Uterus (tissue), 4 donors: Measurements from ENCODE around the gene NECAB2. TPM values are rescaled to one million over a fixed set of nuclear protein-coding genes. Genes with fewer than 3 reads are reported as not detected.
"Not testable (repeated sequence)": the region's sequence is repeated elsewhere in the genome, so short reads cannot be mapped to it uniquely, and the experiment has no call there.

Source experiments
- DNase-seq, 2 donors: peaks; one replicate each; pipeline ENCODE4 v3.0.0-alpha.2; 2019 to 2020
- H3K27ac ChIP-seq, 2 donors: fragments of 200-600 bp; sonication (generic); 1 replicate in 1 of 2; 2 replicates in 1 of 2; pipeline ENCODE4 v1.5.1; 2016 to 2018
- H3K27me3 ChIP-seq, 2 donors: fragments of 200-600 bp; sonication (generic); one replicate each; pipeline ENCODE4 v1.5.1; 2018 to 2019; ENCODE audit warnings: control low read depth in 1 of 2
- H3K36me3 ChIP-seq, 2 donors: fragments of 200-600 bp; sonication (generic); one replicate each; pipeline ENCODE4 v1.5.1; 2019; ENCODE audit warnings: control low read depth in 1 of 2
- H3K4me1 ChIP-seq, 2 donors: fragments of 200-600 bp; sonication (generic); one replicate each; pipeline ENCODE4 v1.5.1; 2018 to 2019; ENCODE audit warnings: control low read depth in 1 of 2
- H3K4me3 ChIP-seq, 2 donors: fragments of 200-600 bp; sonication (generic); 1 replicate in 1 of 2; 2 replicates in 1 of 2; pipeline ENCODE4 v1.5.1; 2018 to 2019; ENCODE audit warnings: mild to moderate bottlenecking in 1 of 2
- H3K9me3 ChIP-seq, 2 donors: fragments of 200-600 bp; sonication (generic); one replicate each; pipeline ENCODE4 v1.5.1; 2019; ENCODE audit warnings: control low read depth in 1 of 2
- POLR2A ChIP-seq, 2 donors: fragments of 450-650 bp; IDR thresholded peaks; one replicate each; pipeline ENCODE4 v1.6.1; 2016; ENCODE audit warnings: antibody characterized with exemption in 2 of 2, mild to moderate bottlenecking in 1 of 2, moderate library complexity in 1 of 2
- intact Hi-C: fragments of 100-400 bp; cut with DNase I; formaldehyde crosslinking; loops from one replicate; pipeline ENCODE4 v1.15.1; 2023; ENCODE audit warnings: low total_unique reads
- total RNA-seq, 4 donors: library from RNA; depleted of rRNA in 3 of 4; stranded (reverse); fragments of >200 nt in 3 of 4; gene quantifications; one replicate each; pipeline versions ENCODE4 v1.1.0 to v1.2.4, GENCODE V29; 2014 to 2023
- TF ChIP-seq, protein P1 (sequence below), 4 experiments: fragments of 200-600 bp in 2 of 4; fragments of 450-650 bp in 2 of 4; sonication (generic) in 2 of 4; IDR thresholded peaks; one replicate each; pipeline ENCODE4 v1.5.1; 2016 to 2019; ENCODE audit warnings: antibody characterized with exemption in 4 of 4, mild to moderate bottlenecking in 2 of 4, moderate library complexity in 1 of 4
- donor health status: DM: yes; HTN: yes; CAD: no.

NECAB2 gene
- total RNA-seq, 4 donors from 2014 or later, result 1.1 to 1.4 TPM; not detected in 2

DNA sequence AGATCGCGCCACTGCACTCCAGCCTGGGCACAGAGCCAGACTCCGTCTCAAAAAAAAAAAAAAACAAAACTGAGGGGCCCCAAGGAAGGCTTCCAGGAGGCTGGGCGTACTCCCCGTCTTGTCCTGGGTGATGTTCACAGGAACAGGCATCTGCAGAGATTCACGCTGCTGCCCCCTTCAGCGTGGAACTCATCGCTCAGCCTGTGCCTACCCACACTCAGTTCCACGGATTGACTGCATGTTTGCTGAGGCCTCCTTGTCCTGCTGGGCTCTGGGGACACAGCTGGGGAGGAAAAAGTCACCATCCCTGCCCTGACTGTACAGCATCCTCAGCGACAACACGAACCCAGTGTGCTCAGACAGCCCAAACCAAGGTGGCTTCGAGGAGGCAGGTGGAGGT, 27.9 kb upstream of the NECAB2 start:
- no peaks in the 10 kb centered on the region for H3K4me1 ChIP-seq
- no peak overlapping the region for H3K4me3 ChIP-seq
- no peaks in the 10 kb centered on the region for H3K9me3 ChIP-seq
- no peak overlapping the region for H3K27ac ChIP-seq
- H3K36me3 ChIP-seq, result no peaks in the 10 kb centered on the region
- no peaks in the 10 kb centered on the region for H3K27me3 ChIP-seq
- DNase-seq, result no peak
- TF ChIP-seq, protein P1, sequence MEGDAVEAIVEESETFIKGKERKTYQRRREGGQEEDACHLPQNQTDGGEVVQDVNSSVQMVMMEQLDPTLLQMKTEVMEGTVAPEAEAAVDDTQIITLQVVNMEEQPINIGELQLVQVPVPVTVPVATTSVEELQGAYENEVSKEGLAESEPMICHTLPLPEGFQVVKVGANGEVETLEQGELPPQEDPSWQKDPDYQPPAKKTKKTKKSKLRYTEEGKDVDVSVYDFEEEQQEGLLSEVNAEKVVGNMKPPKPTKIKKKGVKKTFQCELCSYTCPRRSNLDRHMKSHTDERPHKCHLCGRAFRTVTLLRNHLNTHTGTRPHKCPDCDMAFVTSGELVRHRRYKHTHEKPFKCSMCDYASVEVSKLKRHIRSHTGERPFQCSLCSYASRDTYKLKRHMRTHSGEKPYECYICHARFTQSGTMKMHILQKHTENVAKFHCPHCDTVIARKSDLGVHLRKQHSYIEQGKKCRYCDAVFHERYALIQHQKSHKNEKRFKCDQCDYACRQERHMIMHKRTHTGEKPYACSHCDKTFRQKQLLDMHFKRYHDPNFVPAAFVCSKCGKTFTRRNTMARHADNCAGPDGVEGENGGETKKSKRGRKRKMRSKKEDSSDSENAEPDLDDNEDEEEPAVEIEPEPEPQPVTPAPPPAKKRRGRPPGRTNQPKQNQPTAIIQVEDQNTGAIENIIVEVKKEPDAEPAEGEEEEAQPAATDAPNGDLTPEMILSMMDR (IDR thresholded peaks at IDR 0.05), result no peak
- no peak for TF ChIP-seq POLR2A (IDR thresholded peaks at IDR 0.05)
- intact Hi-C loops, result no loop called here

DNA sequence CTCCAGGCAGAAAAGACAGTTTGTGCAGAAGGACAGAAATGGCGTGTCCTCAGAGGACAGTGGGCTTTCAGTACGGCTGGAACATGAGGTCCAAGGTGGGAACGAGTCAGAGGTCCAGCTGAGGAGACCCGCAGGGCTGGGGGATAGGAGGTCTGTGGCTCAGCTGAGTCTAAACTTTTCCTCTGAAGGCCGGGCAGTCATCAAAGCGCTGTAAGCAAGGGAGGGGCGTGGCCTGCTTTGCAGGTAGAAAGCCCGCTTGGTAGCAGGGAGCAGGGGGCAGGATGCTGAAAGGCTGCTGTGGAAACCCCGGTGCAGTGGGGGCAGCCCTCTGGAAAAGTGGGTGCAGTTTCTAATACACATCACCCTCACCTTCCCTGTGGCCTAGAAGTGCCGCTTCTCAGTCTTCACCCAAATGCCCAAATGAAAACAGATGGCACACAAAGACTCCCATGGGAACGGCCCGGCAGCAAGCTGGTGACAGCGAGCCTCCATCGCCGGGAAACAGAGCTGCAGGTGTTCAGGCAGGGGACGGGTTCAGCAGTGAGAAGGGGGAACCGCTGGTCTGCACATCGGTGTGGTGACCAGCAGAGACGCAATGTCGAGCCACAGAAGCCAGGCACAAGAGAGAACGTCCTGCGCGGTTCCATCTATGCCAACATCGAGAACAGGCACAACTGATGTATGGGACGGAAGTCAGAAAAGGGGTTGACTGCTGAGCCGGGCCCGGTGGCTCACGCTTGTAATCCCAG, 27.2 kb upstream of the NECAB2 start:
- intact Hi-C loops, result no loop called here
- Histone ChIP-seq H3K9me3 (no peaks in the 10 kb centered on the region), H3K4me1 (no peaks in the 10 kb centered on the region), H3K27me3 (no peaks in the 10 kb centered on the region), H3K4me3 (no peak overlapping the region), H3K27ac (no peak overlapping the region), H3K36me3 (no peaks in the 10 kb centered on the region)
- TF ChIP-seq POLR2A (IDR thresholded peaks at IDR 0.05), result no peak
- TF ChIP-seq, protein P1 (IDR thresholded peaks at IDR 0.05), result no peak
- DNase-seq, result no peak

DNA sequence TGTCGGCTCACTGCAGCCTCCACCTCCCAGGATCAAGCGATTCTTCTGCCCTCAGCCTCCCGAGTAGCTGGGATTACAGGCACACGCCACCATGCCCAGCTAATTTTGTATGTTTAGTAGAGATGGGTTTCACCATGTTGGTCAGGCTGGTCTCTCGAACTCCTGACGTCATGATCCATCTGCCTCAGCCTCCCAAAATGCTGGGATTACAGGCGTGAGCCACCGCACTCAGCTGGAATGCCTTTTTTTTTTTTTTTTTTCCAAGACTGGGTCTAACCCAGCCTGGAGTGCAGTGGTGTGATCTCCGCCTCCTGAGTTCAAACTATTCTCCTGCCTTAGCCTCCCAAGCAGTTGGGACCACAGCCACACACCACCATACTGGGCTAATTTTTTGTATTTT, 26.5 kb upstream of the NECAB2 start:
- H3K36me3 ChIP-seq, H3K4me1 ChIP-seq, H3K27me3 ChIP-seq, H3K9me3 ChIP-seq, H3K27ac ChIP-seq, DNase-seq, intact Hi-C loops, H3K4me3 ChIP-seq: not testable (repeated sequence)

DNA sequence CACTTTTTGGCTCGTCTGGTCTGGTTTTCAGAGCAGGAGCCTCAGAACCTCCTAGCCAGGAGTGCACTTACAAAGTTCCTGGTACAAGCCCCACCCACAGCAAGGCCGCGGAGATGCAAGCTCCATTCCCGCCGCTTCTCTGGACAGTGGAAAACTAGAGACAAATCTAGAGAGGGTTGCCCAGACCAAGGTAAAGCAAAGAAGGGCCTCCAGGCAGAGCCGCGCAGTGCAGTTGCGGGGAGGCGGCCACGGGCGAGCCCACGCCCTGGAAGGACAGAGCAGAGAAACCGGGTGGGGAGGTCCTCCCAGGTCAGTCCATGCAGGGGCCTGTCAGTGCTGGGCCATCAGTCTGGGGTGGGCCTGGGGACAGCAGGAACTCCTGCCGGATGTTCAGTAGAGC, 26.0 kb upstream of the NECAB2 start:
- Histone ChIP-seq H3K27ac (no peak overlapping the region), H3K4me1 (no peaks in the 10 kb centered on the region), H3K36me3 (no peaks in the 10 kb centered on the region), H3K4me3 (no peak overlapping the region), H3K27me3 (no peaks in the 10 kb centered on the region), H3K9me3 (no peaks in the 10 kb centered on the region)
- intact Hi-C loops, result no loop called here
- DNase-seq, result no peak
- TF ChIP-seq, protein P1 (IDR thresholded peaks at IDR 0.05), result no peak
- no peak for TF ChIP-seq POLR2A (IDR thresholded peaks at IDR 0.05)

DNA sequence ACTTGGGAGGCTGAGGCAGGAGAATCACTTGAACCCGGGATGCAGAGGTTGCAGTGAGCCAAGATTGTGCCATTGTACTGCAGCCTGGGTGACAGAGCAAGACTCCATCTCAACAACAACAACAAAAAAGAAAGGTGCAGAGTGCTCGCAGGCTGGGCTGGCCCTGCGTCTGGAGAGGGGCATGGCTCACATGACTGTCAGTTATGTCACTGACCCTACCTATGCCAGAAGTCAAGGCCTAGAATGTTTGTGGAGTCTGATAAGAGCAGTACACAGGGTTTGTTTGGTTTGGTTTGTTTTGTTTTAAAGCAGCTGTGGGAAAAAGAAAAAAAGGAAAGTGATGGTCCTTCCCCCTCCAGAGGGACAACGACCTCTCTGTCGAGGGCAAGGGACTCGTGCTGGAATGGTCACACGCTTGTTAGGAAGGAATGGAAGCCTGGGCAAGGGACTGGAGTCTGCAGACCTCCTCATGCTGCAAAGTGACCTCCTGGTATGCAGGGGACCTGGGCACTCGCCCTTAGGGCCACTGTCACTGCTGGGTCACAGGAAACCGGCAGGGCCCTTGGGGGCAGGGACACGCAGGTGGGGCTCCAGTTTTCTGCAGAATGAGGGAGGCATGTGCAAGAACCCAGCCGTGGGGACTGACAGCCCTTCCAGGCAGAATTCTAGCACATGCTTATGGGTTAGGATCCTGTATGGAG, 25.1 kb upstream of the NECAB2 start:
- intact Hi-C loops, result no loop called here
- no peak overlapping the region for H3K27ac ChIP-seq
- DNase-seq, result no peak

More for the DNA sequence above, 25.1 kb upstream of the NECAB2 start:
- H3K9me3 ChIP-seq, result no peaks in the 10 kb centered on the region
- no peak for TF ChIP-seq POLR2A (IDR thresholded peaks at IDR 0.05)
- TF ChIP-seq, protein P1 (IDR thresholded peaks at IDR 0.05), result no peak
- no peaks in the 10 kb centered on the region for H3K36me3 ChIP-seq
- H3K27me3 ChIP-seq, result no peaks in the 10 kb centered on the region
- H3K4me1 ChIP-seq, result no peaks in the 10 kb centered on the region
- no peak overlapping the region for H3K4me3 ChIP-seq
